GM23338 (cell line): ENCODE data around the gene FGGY. TPM values are rescaled to one million over a fixed set of nuclear protein-coding genes. Genes with fewer than 3 reads are reported as not detected.

Experiments
- ATAC-seq: fragments of 200-7000 bp; cut with Tn5 transposase; 3 replicates; pipeline ENCODE4 v1.9.1; 2020
- DNase-seq: peaks from one replicate; pipeline ENCODE4 v3.0.0-alpha.2; 2015; ENCODE audit warnings: low spot score
- H2AFZ ChIP-seq: fragments of 200-600 bp; sonication (generic); 2 replicates; pipeline ENCODE4 v1.8.0; 2016; ENCODE audit warnings: antibody characterized with exemption, mild to moderate bottlenecking, moderate library complexity
- H3F3A ChIP-seq: fragments of 200-600 bp; sonication (generic); replicated peaks from 2 replicates; pipeline ENCODE4 v1.8.0; 2017; ENCODE audit warnings: antibody characterized with exemption, mixed run types, low read depth
- H3K27ac ChIP-seq: fragments of 200-600 bp; sonication (generic); 2 replicates; pipeline ENCODE4 v1.6.1; 2016; ENCODE audit warnings: low read depth
- H3K27me3 ChIP-seq: fragments of 200-600 bp; sonication (generic); 2 replicates; pipeline ENCODE4 v1.8.0; 2016; ENCODE audit warnings: mild to moderate bottlenecking, mixed run types, moderate library complexity; ENCODE audit not compliant: insufficient read depth
- H3K36me3 ChIP-seq: fragments of 200-600 bp; sonication (generic); 2 replicates; pipeline ENCODE4 v1.8.0; 2016; ENCODE audit warnings: mild to moderate bottlenecking; ENCODE audit not compliant: insufficient read depth
- H3K4me1 ChIP-seq: fragments of 200-600 bp; sonication (generic); 2 replicates; pipeline ENCODE4 v1.8.0; 2016; ENCODE audit warnings: mild to moderate bottlenecking, moderate library complexity; ENCODE audit not compliant: insufficient read depth
- H3K4me2 ChIP-seq: fragments of 200-600 bp; sonication (generic); 2 replicates; pipeline ENCODE4 v1.7.1; 2017; ENCODE audit warnings: mixed run types
- H3K4me3 ChIP-seq: fragments of 200-600 bp; sonication (generic); 2 replicates; pipeline ENCODE4 v1.6.1; 2016; ENCODE audit warnings: mixed run types
- H3K79me2 ChIP-seq: fragments of 200-600 bp; sonication (generic); replicated peaks from 2 replicates; pipeline ENCODE4 v1.8.0; 2017; ENCODE audit warnings: mild to moderate bottlenecking; ENCODE audit not compliant: insufficient read depth
- H3K9me2 ChIP-seq: fragments of 200-600 bp; sonication (generic); 2 replicates; pipeline ENCODE4 v1.8.0; 2017; ENCODE audit not compliant: insufficient read depth
- H4K20me1 ChIP-seq: fragments of 200-600 bp; sonication (generic); replicated peaks from 2 replicates; pipeline ENCODE4 v1.8.0; 2017; ENCODE audit warnings: mild to moderate bottlenecking; ENCODE audit not compliant: insufficient read depth
- H3K27ac Mint-ChIP-seq: 2 replicates; pipeline ENCODE4 v1.8.0; 2020; ENCODE audit warnings: inconsistent platforms, mild to moderate bottlenecking, moderate library complexity, mixed read lengths
- H3K27me3 Mint-ChIP-seq: 3 replicates; pipeline ENCODE4 v1.8.0; 2022; ENCODE audit warnings: low read depth, mild to moderate bottlenecking, moderate library complexity, mixed read lengths, inconsistent platforms; ENCODE audit not compliant: insufficient read depth, poor library complexity
- H3K36me3 Mint-ChIP-seq: 3 replicates; pipeline ENCODE4 v1.8.0; 2021; ENCODE audit warnings: low read depth, mild to moderate bottlenecking, inconsistent platforms, moderate library complexity, mixed read lengths
- H3K4me1 Mint-ChIP-seq: 3 replicates; pipeline ENCODE4 v1.8.0; 2020; ENCODE audit warnings: mild to moderate bottlenecking, inconsistent platforms, mixed read lengths
- H3K4me3 Mint-ChIP-seq: 3 replicates; pipeline ENCODE4 v1.8.0; 2021; ENCODE audit warnings: moderate library complexity, mild to moderate bottlenecking, inconsistent platforms, mixed read lengths
- H3K9me3 Mint-ChIP-seq: 3 replicates; pipeline ENCODE4 v1.8.0; 2020; ENCODE audit warnings: moderate library complexity, mild to moderate bottlenecking, inconsistent platforms, mixed read lengths
- CREB1 ChIP-seq: fragments of 250-450 bp; sonication (Bioruptor Pico); IDR thresholded peaks from 2 replicates; pipeline ENCODE4 v1.5.0; 2020; ENCODE audit warnings: low read depth, mild to moderate bottlenecking, moderate library complexity
- EZH2 ChIP-seq: fragments of 200-600 bp; sonication (generic); IDR thresholded peaks from one replicate; pipeline ENCODE4 v1.8.0; 2017; ENCODE audit warnings: antibody characterized with exemption, mild to moderate bottlenecking, low read depth; ENCODE audit not compliant: unreplicated experiment
- EZH2phosphoT487 ChIP-seq: fragments of 200-600 bp; sonication (generic); IDR thresholded peaks from one replicate; pipeline ENCODE4 v1.8.1; 2018; ENCODE audit warnings: antibody characterized with exemption; ENCODE audit not compliant: unreplicated experiment
- JUNB ChIP-seq: IDR thresholded peaks from one replicate; pipeline ENCODE4 v1.6.1; 2016; ENCODE audit warnings: antibody characterized with exemption; ENCODE audit not compliant: unreplicated experiment
- NANOG ChIP-seq: IDR thresholded peaks from 2 replicates; pipeline ENCODE4 v1.6.1; 2016; ENCODE audit warnings: antibody characterized with exemption, borderline replicate concordance
- POLR2AphosphoS5 ChIP-seq: IDR thresholded peaks from 2 replicates; pipeline ENCODE4 v1.6.1; 2016; ENCODE audit warnings: antibody characterized with exemption, low read depth
- STAT1 ChIP-seq: IDR thresholded peaks from one replicate; pipeline ENCODE4 v1.6.1; 2016; ENCODE audit warnings: antibody characterized with exemption; ENCODE audit not compliant: unreplicated experiment
- ZNF114 ChIP-seq: fragments of 250-450 bp; sonication (Bioruptor Pico); IDR thresholded peaks from 2 replicates; pipeline ENCODE4 v1.5.0; 2020; ENCODE audit warnings: mild to moderate bottlenecking, moderate library complexity
- ZNF331 ChIP-seq: fragments of 250-450 bp; sonication (Bioruptor Pico); IDR thresholded peaks from 2 replicates; pipeline ENCODE4 v1.5.0; 2020; ENCODE audit warnings: low read depth, mild to moderate bottlenecking, moderate library complexity
- ZNF462 ChIP-seq: fragments of 250-450 bp; sonication (Bioruptor Pico); IDR thresholded peaks from 2 replicates; pipeline ENCODE4 v1.5.0; 2020; ENCODE audit warnings: mild to moderate bottlenecking, moderate library complexity
- polyA plus RNA-seq: library from polyadenylated mRNA; unstranded; fragments of >200 nt; fragmentation: Nextera tagmentation; extraction: Ambion mirVana; gene quantifications from 2 replicates; pipeline ENCODE4 v1.2.1, GENCODE V29; 2016
- total RNA-seq: library from RNA; depleted of rRNA; stranded (reverse); fragments of >200 nt; shearing (Covaris generic); gene quantifications from 2 replicates; pipeline ENCODE4 v1.2.3, GENCODE V29; 2014
- TF ChIP-seq, protein P1 (sequence below): IDR thresholded peaks from one replicate; pipeline ENCODE4 v1.6.1; 2018; ENCODE audit warnings: antibody characterized with exemption; ENCODE audit not compliant: unreplicated experiment

Gene FGGY
- total and polyA plus RNA-seq, 2 experiments from 2014 or later: 10.9 to 21.4 TPM

DNA sequence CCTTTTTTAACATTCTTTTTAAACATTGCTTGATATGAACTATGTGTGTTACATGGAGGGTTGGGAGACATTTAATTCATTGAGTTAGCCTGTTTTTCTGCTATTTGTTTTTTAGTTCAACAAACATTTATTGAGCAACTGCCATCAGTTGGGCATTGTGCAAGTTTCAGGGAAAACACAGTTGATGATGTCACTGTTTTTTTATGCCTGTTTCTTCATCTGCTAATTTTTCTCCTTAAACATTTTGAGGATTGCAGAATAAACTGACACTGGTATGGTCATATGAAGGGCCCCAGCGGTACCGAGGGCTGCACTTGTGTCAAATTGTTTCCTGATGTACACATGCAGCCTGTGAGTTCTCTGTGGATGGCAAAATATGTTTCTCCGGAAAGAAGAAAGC, 253.0 kb downstream of the FGGY start:
- Histone ChIP-seq H3K27ac (no peak overlapping the region), H3K4me3 (no peak overlapping the region), H3K4me1 (no peaks in the 10 kb centered on the region), H3K36me3 (no peaks in the 10 kb centered on the region), H2AFZ (no peak overlapping the region), H3F3A (no peaks in the 10 kb centered on the region), H3K4me2 (no peak overlapping the region), H3K9me2 (0 out of 2 replicates have a peak, but pooled peaks cover 3% of the 10 kb centered on the region), H3K27me3 (no peaks in the 10 kb centered on the region), H4K20me1 (no peaks in the 10 kb centered on the region), H3K79me2 (no peaks in the 10 kb centered on the region)
- H3K4me3 Mint-ChIP-seq: no peak overlapping the region
- H3K27ac Mint-ChIP-seq: no peak overlapping the region
- H3K36me3 Mint-ChIP-seq: no peaks in the 10 kb centered on the region
- peaks cover 3% of the 10 kb centered on the region; the same call in 1 of the 3 replicates for H3K4me1 Mint-ChIP-seq
- no peaks in the 10 kb centered on the region for H3K9me3 Mint-ChIP-seq
- ATAC-seq: no peak
- H3K27me3 Mint-ChIP-seq: peaks cover 1% of the 10 kb centered on the region
- DNase-seq: no peak
- no peak for TF ChIP-seq STAT1
- no peak for TF ChIP-seq CREB1 (CRISPR knock-in tag)
- TF ChIP-seq, protein P1, sequence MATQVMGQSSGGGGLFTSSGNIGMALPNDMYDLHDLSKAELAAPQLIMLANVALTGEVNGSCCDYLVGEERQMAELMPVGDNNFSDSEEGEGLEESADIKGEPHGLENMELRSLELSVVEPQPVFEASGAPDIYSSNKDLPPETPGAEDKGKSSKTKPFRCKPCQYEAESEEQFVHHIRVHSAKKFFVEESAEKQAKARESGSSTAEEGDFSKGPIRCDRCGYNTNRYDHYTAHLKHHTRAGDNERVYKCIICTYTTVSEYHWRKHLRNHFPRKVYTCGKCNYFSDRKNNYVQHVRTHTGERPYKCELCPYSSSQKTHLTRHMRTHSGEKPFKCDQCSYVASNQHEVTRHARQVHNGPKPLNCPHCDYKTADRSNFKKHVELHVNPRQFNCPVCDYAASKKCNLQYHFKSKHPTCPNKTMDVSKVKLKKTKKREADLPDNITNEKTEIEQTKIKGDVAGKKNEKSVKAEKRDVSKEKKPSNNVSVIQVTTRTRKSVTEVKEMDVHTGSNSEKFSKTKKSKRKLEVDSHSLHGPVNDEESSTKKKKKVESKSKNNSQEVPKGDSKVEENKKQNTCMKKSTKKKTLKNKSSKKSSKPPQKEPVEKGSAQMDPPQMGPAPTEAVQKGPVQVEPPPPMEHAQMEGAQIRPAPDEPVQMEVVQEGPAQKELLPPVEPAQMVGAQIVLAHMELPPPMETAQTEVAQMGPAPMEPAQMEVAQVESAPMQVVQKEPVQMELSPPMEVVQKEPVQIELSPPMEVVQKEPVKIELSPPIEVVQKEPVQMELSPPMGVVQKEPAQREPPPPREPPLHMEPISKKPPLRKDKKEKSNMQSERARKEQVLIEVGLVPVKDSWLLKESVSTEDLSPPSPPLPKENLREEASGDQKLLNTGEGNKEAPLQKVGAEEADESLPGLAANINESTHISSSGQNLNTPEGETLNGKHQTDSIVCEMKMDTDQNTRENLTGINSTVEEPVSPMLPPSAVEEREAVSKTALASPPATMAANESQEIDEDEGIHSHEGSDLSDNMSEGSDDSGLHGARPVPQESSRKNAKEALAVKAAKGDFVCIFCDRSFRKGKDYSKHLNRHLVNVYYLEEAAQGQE: no peak
- TF ChIP-seq POLR2AphosphoS5: no peak
- TF ChIP-seq NANOG: no peak
- TF ChIP-seq EZH2: no peak
- no peak for TF ChIP-seq ZNF331 (CRISPR knock-in tag)
- no peak for TF ChIP-seq ZNF462 (CRISPR knock-in tag)
- TF ChIP-seq ZNF114 (CRISPR knock-in tag): no peak
- TF ChIP-seq EZH2phosphoT487: no peak
- TF ChIP-seq JUNB: no peak
